H9 (cell line): Measurements from ENCODE around the gene SYNGR2. TPM values are rescaled to one million over a fixed set of nuclear protein-coding genes. Genes with fewer than 3 reads are reported as not detected.

Experiments
- DNase-seq: peaks from one replicate; pipeline ENCODE4 v3.0.0-alpha.2; 2017
- H2AFZ ChIP-seq: one replicate; pipeline ENCODE4 v1.6.1; 2013; ENCODE audit warnings: mild to moderate bottlenecking, low read length, control low read depth, moderate library complexity
- H2AK5ac ChIP-seq: 2 replicates; pipeline ENCODE4 v1.6.1; 2013; ENCODE audit warnings: low read length, control low read depth, mixed read lengths; ENCODE audit not compliant: insufficient read length
- H2BK120ac ChIP-seq: one replicate; pipeline ENCODE4 v1.6.1; 2013; ENCODE audit warnings: low read depth, mild to moderate bottlenecking, low read length, control low read depth, inconsistent platforms; ENCODE audit not compliant: poor library complexity, severe bottlenecking
- H2BK12ac ChIP-seq: 2 replicates; pipeline ENCODE4 v1.6.1; 2013; ENCODE audit warnings: low read length, control low read depth, mixed read lengths, low read depth; ENCODE audit not compliant: insufficient read length
- H2BK15ac ChIP-seq: 2 replicates; pipeline ENCODE4 v1.6.1; 2013; ENCODE audit warnings: low read depth, low read length, control low read depth
- H2BK20ac ChIP-seq: one replicate; pipeline ENCODE4 v1.6.1; 2013; ENCODE audit warnings: low read depth, mild to moderate bottlenecking, low read length, control low read depth, inconsistent platforms; ENCODE audit not compliant: poor library complexity, severe bottlenecking
- H2BK5ac ChIP-seq: 2 replicates; pipeline ENCODE4 v1.6.1; 2013; ENCODE audit warnings: low read length, control low read depth, mixed read lengths; ENCODE audit not compliant: insufficient read length
- H3K14ac ChIP-seq: 2 replicates; pipeline ENCODE4 v1.6.1; 2013; ENCODE audit warnings: low read length, control low read depth; ENCODE audit not compliant: insufficient read depth
- H3K18ac ChIP-seq: 2 replicates; pipeline ENCODE4 v1.6.1; 2013; ENCODE audit warnings: low read depth, mild to moderate bottlenecking, mixed read lengths, low read length, control low read depth; ENCODE audit not compliant: insufficient read length
- H3K23ac ChIP-seq: 2 replicates; pipeline ENCODE4 v1.6.1; 2013; ENCODE audit warnings: low read length, control low read depth, mixed read lengths, low read depth; ENCODE audit not compliant: insufficient read length
- H3K23me2 ChIP-seq: 2 replicates; pipeline ENCODE4 v1.6.1; 2013; ENCODE audit warnings: low read depth, mild to moderate bottlenecking, mixed read lengths, low read length, control low read depth; ENCODE audit not compliant: insufficient read length, poor library complexity, severe bottlenecking
- H3K27ac ChIP-seq: 2 replicates; pipeline ENCODE4 v1.5.1; 2013; ENCODE audit warnings: low read length, control low read depth, mixed read lengths, low read depth; ENCODE audit not compliant: insufficient read length
- H3K27me3 ChIP-seq: 2 replicates; pipeline ENCODE4 v1.6.1; 2013; ENCODE audit warnings: low read length, control low read depth, inconsistent platforms; ENCODE audit not compliant: insufficient read depth
- H3K4ac ChIP-seq: 2 replicates; pipeline ENCODE4 v1.6.1; 2013; ENCODE audit warnings: low read depth, mild to moderate bottlenecking, control low read depth, inconsistent platforms, low read length, moderate library complexity
- H3K4me1 ChIP-seq: 2 replicates; pipeline ENCODE4 v1.6.1; 2013; ENCODE audit warnings: low read length, control low read depth, inconsistent platforms; ENCODE audit not compliant: insufficient read depth
- H3K4me2 ChIP-seq: 2 replicates; pipeline ENCODE4 v1.6.1; 2013; ENCODE audit warnings: low read length, control low read depth, mixed read lengths; ENCODE audit not compliant: insufficient read length, insufficient read depth
- H3K56ac ChIP-seq: 2 replicates; pipeline ENCODE4 v1.6.1; 2013; ENCODE audit warnings: low read depth, mild to moderate bottlenecking, mixed read lengths, low read length, control low read depth; ENCODE audit not compliant: insufficient read length
- H3K79me1 ChIP-seq: 2 replicates; pipeline ENCODE4 v1.6.1; 2013; ENCODE audit warnings: low read depth, mild to moderate bottlenecking, moderate library complexity, low read length, control low read depth, inconsistent platforms; ENCODE audit not compliant: insufficient read depth, poor library complexity, severe bottlenecking
- H3K79me2 ChIP-seq: 2 replicates; pipeline ENCODE4 v1.6.1; 2013; ENCODE audit warnings: low read length, control low read depth, inconsistent platforms; ENCODE audit not compliant: insufficient read depth
- H3K9ac ChIP-seq: 2 replicates; pipeline ENCODE4 v1.6.1; 2013; ENCODE audit warnings: low read length, control low read depth, mixed read lengths; ENCODE audit not compliant: insufficient read length; ENCODE audit errors: extremely low read depth
- H3K9me3 ChIP-seq: one replicate; pipeline ENCODE4 v1.6.1; 2013; ENCODE audit warnings: low read depth, low read length, inconsistent platforms; ENCODE audit not compliant: control insufficient read depth
- H3T11ph ChIP-seq: one replicate; pipeline ENCODE4 v1.6.1; 2013; ENCODE audit warnings: mild to moderate bottlenecking, low read length, control low read depth, inconsistent platforms
- H4K20me1 ChIP-seq: one replicate; pipeline ENCODE4 v1.6.1; 2013; ENCODE audit not compliant: control insufficient read depth, insufficient read length, insufficient read depth
- H4K5ac ChIP-seq: 2 replicates; pipeline ENCODE4 v1.6.1; 2013; ENCODE audit warnings: low read depth, mild to moderate bottlenecking, mixed read lengths, low read length, control low read depth; ENCODE audit not compliant: insufficient read length
- H4K8ac ChIP-seq: replicated peaks from 2 replicates; pipeline ENCODE4 v1.6.1; 2013; ENCODE audit warnings: low read length, control low read depth, mixed read lengths, low read depth; ENCODE audit not compliant: insufficient read length
- H4K91ac ChIP-seq: 2 replicates; pipeline ENCODE4 v1.6.1; 2013; ENCODE audit warnings: low read depth, mild to moderate bottlenecking, moderate library complexity, mixed read lengths, low read length, control low read depth; ENCODE audit not compliant: insufficient read length
- H3K27ac Mint-ChIP-seq, 3 experiments: 2 replicates in 2 of 3; 3 replicates in 1 of 3; pipeline ENCODE4 v1.8.0; 2020 to 2021; ENCODE audit warnings: mixed read lengths in 3 of 3, mild to moderate bottlenecking in 1 of 3, moderate library complexity in 1 of 3
- H3K27me3 Mint-ChIP-seq: 2 replicates; pipeline ENCODE4 v1.8.0; 2021; ENCODE audit warnings: low read depth, mild to moderate bottlenecking, moderate library complexity, mixed read lengths
- H3K36me3 Mint-ChIP-seq, 3 experiments: 2 replicates in 2 of 3; 3 replicates in 1 of 3; pipeline ENCODE4 v1.8.0; 2020 to 2021; ENCODE audit warnings: low read depth in 3 of 3, mixed read lengths in 3 of 3; ENCODE audit not compliant: insufficient read depth in 1 of 3
- H3K4me1 Mint-ChIP-seq, 2 experiments: 2 replicates each; pipeline ENCODE4 v1.8.0; 2020; ENCODE audit warnings: mixed read lengths in 2 of 2
- H3K4me3 Mint-ChIP-seq, 2 experiments: 2 replicates in 1 of 2; 3 replicates in 1 of 2; pipeline ENCODE4 v1.8.0; 2020 to 2021; ENCODE audit warnings: mild to moderate bottlenecking in 2 of 2, mixed read lengths in 2 of 2, moderate library complexity in 1 of 2
- H3K9me3 Mint-ChIP-seq, 2 experiments: 2 replicates in 1 of 2; 3 replicates in 1 of 2; pipeline ENCODE4 v1.8.0; 2020; ENCODE audit warnings: mild to moderate bottlenecking in 2 of 2, mixed read lengths in 2 of 2, moderate library complexity in 1 of 2
- WGBS: extraction: QIAGEN DNeasy Blood & Tissue Kit; methylation state at CpG from one replicate; pipeline ENCODE4 v1.1.7; 2013; ENCODE audit warnings: missing lambda C conversion rate, low lambda C conversion rate, mixed read lengths; ENCODE audit not compliant: insufficient read length; ENCODE audit errors: extremely low coverage; 5-methylcytosine and 5-hydroxymethylcytosine counted together
- total RNA-seq: library from RNA; stranded (reverse); gene quantifications from 2 replicates; pipeline ENCODE4 v1.2.1, GENCODE V29; 2021
- TF ChIP-seq, protein P1 (sequence below): fragments of 200-600 bp; sonication (generic); conservative IDR thresholded peaks from 3 replicates; pipeline ENCODE4 v1.8.0; 2021; ENCODE audit warnings: antibody characterized with exemption, mild to moderate bottlenecking

Gene SYNGR2
- total RNA-seq, 1 experiment from 2014 or later, result 41.0 TPM

DNA sequence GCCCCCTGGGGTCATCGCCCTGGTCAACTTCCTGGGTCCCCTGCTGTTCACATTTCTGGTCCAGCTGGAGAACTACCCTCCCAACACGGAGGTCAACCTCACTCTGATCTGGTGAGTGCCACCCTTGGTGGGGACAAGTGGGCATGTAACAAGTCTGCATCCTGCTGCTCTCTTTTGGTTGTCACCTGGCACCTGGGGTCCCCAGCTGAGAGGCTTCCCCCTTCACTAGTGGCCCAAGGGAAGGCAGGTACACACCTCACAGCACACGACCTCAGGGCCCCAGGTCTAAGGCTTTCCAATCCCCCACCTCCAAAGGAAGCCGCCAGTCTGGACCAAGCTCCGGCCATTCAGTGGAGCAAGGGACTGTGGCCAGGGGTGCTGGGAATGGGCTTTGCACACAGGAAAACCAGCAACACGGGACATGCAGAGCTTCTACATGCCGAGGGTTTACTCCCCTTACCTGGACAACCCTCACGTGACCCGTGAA, 33.4 kb upstream of the SYNGR2 start:
- no peak overlapping the region for H4K8ac ChIP-seq
- Mint-ChIP-seq H3K27ac (no peak overlapping the region), H3K36me3 (no peaks in the 10 kb centered on the region), H3K9me3 (no peaks in the 10 kb centered on the region; a peak in 1 of 5 replicates), H3K4me1 (peaks cover 17 to 26% of the 10 kb centered on the region in 2 experiments), H3K4me3 (no peak overlapping the region; a peak in 1 of 5 replicates), H3K27me3 (peaks cover 23% of the 10 kb centered on the region)
- peaks cover 6% of the 10 kb centered on the region; the same call in 1 of the 2 replicates for H3K4me1 ChIP-seq
- H4K91ac ChIP-seq, result no peak overlapping the region
- H3K23ac ChIP-seq, result no peak overlapping the region
- no peak overlapping the region for H2BK20ac ChIP-seq
- H4K20me1 ChIP-seq, result no peaks in the 10 kb centered on the region
- H3K27me3 ChIP-seq, result no peaks in the 10 kb centered on the region; the same call in 1 of the 2 replicates
- no peak overlapping the region for H3K56ac ChIP-seq
- no peaks in the 10 kb centered on the region for H3K79me2 ChIP-seq
- H3T11ph ChIP-seq, result no peak overlapping the region
- H3K79me1 ChIP-seq, result no peaks in the 10 kb centered on the region
- no peak overlapping the region for H3K27ac ChIP-seq
- H2AFZ ChIP-seq, result no peak overlapping the region
- no peak overlapping the region for H4K5ac ChIP-seq
- no peak overlapping the region for H3K18ac ChIP-seq
- H2BK15ac ChIP-seq, result no peak overlapping the region
- no peaks in the 10 kb centered on the region for H3K23me2 ChIP-seq
- no peak overlapping the region for H2BK120ac ChIP-seq
- no peak overlapping the region for H3K4ac ChIP-seq
- H3K4me2 ChIP-seq, result no peak overlapping the region
- no peak overlapping the region for H2AK5ac ChIP-seq
- no peak overlapping the region for H2BK12ac ChIP-seq
- no peak for DNase-seq
- WGBS, result no CpG with 5 or more reads among the region's 9 CpGs
- no peaks in the 10 kb centered on the region for H3K9me3 ChIP-seq
- TF ChIP-seq, protein P1, sequence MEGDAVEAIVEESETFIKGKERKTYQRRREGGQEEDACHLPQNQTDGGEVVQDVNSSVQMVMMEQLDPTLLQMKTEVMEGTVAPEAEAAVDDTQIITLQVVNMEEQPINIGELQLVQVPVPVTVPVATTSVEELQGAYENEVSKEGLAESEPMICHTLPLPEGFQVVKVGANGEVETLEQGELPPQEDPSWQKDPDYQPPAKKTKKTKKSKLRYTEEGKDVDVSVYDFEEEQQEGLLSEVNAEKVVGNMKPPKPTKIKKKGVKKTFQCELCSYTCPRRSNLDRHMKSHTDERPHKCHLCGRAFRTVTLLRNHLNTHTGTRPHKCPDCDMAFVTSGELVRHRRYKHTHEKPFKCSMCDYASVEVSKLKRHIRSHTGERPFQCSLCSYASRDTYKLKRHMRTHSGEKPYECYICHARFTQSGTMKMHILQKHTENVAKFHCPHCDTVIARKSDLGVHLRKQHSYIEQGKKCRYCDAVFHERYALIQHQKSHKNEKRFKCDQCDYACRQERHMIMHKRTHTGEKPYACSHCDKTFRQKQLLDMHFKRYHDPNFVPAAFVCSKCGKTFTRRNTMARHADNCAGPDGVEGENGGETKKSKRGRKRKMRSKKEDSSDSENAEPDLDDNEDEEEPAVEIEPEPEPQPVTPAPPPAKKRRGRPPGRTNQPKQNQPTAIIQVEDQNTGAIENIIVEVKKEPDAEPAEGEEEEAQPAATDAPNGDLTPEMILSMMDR, result no peak
- H2BK5ac ChIP-seq, result no peak overlapping the region
- H3K14ac ChIP-seq, result no peak overlapping the region
- no peak overlapping the region for H3K9ac ChIP-seq
